ENCODE results near the gene TNS1. TPM values are rescaled to one million over a fixed set of nuclear protein-coding genes. Genes with fewer than 3 reads are reported as not detected.

Gene TNS1
- total RNA-seq, 2 experiments from 2014 or later: 0.15 to 0.61 TPM

- CTCF ChIA-PET: interaction anchor here (0.6 to 1.8 kb wide), 3 partner anchors 10 to 832 kb away, joined by 3 to 6 read pairs (median 4); no protein-coding TSS in a partner anchor
- POLR2A ChIA-PET: no interaction called here
Measured at GRCh38 chr2:217799563-217800432, 203.0 kb downstream of the TNS1 start.

DNA sequence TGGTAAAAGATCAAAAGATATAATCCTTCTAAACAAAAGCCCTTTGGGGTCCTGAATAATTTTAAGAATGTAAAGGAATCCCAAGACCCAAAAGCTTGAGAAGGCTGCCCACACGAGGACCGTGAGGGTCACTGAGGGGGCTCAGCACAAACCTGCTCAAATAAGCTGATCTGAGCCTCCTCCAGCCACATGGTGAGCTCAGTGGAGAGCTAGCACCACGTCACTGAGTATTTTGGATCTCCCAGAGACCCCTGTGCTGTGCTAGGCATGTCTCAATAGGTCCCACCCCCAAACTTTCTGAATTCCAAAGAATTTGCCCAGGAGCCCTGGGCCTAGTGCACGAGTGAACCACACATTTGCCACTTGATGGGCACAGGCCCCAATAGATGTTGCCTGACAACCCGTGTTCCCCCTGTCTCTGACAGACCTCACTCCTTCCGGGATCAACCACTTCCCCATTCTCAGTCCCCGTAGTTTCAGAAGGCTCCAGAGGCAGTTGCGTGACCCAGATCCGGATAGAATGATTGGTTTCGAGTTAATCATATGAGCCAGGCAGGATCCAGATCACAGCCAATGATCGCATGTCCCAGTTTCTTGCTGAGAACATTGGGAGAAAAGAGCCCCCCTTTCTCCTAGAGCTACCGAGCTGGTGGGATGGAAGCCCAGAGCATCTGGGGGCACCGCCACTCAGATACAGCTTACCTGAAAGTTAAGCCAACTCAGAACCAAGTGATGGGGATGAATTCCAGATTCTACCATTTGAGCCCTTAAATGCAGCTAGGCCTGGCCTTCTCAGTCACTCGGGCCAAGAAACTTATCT is 203.8 kb downstream of the TNS1 start:
- ChIA-PET CTCF (interaction anchor here (1.4 to 1.5 kb wide), 2 partner anchors 9 kb away, joined by 3 to 6 read pairs; no protein-coding TSS in a partner anchor), POLR2A (no interaction called here)

- CTCF ChIA-PET: interaction anchor here (1.4 kb wide), 1 partner anchor 9 kb away, joined by 3 read pairs; no protein-coding TSS in a partner anchor
- POLR2A ChIA-PET: no interaction called here
Measured at GRCh38 chr2:217798191-217798590, 204.6 kb downstream of the TNS1 start.

GRCh38 chr2:217797661-217798069 is 205.1 kb downstream of the TNS1 start:
- ChIA-PET CTCF (interaction anchor here (1.1 to 1.4 kb wide), 2 partner anchors 8 to 12 kb away, joined by 3 to 5 read pairs; no protein-coding TSS in a partner anchor), POLR2A (no interaction called here)

GRCh38 chr2:217797165-217797564 is 205.6 kb downstream of the TNS1 start:
- CTCF ChIA-PET: interaction anchor here (1.1 to 1.4 kb wide), 2 partner anchors 8 to 12 kb away, joined by 3 to 5 read pairs; no protein-coding TSS in a partner anchor
- POLR2A ChIA-PET: no interaction called here

DNA sequence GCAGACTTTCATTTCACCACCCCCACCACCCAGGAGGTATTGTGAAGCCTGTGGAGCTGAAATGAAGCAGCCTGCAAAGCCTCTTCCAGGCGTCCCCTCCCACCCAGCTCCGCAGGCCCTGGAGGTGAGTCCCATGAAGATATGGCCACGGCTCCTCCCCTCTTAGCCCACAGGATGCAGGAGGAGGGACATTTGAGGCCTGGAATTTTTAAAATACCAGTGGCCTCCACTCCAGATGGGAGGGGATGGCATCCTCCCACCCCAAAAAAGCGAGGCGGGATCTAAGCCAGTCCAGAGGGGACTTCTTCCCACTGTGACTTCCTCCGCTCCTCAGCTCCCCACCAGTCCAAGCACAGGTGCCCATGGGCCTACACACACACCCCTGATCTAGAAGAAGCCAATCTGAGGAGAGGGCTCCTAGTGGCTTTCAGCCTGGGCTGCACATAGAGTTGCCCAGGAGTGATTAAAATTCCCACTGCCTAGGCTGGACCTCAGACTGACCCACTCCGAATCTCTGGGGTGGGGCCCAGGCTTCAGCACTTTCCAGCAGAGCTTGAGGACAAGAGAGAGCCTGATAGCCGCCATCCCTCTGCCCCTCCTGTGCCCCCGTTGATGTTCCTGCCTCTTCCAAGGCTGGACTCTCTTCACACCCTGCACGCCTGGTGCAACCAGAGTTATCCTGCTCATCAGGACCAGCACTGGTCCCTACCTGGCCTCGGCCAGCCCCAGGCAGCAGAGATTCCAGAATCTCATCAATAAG is 206.9 kb downstream of the TNS1 start:
- POLR2A ChIA-PET: no interaction called here
- CTCF ChIA-PET: no interaction called here

- ChIA-PET CTCF (no interaction called here), POLR2A (no interaction called here)
Measured at GRCh38 chr2:217795067-217795466, 207.7 kb downstream of the TNS1 start.

DNA sequence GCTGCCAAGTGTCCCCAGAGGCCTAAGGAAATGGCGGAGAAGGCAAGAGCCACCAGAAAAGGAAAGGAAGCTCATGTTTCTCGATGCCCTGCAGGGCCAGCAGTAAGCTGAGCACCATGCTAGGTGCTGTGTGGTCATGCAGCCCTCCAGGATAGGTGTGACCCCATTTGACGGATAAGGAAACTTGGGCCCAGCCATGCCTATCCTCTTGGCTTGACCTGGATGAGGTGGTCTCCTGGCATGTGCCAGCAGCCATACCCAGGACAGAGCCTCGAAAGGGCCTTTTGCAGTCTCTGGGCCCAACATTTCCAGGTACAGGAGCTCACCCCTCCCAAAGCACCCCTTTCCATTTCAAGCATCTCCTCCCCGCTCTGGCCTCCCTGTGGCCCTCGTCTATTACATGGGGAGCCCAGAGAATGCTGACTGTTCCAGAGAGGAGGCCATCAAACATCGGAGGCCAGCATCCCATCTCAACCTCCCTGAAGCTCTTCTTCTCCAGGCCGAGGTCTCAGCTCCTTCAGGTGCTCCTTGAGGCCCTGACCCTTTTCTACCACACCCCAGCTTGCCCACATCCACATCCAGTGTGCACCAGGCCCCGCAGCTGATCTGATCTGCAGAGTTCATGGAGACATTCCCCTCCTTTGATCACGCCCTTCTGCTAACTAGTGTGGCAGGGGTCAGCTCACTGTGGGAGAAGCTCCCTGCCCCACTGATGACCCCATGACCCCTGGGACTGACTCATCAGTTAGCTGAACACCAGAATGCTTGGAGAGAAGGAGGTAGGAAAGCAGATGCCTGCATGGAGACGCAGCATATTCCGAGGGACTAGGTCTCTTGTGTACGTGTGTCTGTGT is 208.4 kb downstream of the TNS1 start:
- POLR2A ChIA-PET: no interaction called here
- CTCF ChIA-PET: no interaction called here

GRCh38 chr2:217793566-217794132 is 209.1 kb downstream of the TNS1 start:
- ChIA-PET POLR2A (no interaction called here), CTCF (no interaction called here)

DNA sequence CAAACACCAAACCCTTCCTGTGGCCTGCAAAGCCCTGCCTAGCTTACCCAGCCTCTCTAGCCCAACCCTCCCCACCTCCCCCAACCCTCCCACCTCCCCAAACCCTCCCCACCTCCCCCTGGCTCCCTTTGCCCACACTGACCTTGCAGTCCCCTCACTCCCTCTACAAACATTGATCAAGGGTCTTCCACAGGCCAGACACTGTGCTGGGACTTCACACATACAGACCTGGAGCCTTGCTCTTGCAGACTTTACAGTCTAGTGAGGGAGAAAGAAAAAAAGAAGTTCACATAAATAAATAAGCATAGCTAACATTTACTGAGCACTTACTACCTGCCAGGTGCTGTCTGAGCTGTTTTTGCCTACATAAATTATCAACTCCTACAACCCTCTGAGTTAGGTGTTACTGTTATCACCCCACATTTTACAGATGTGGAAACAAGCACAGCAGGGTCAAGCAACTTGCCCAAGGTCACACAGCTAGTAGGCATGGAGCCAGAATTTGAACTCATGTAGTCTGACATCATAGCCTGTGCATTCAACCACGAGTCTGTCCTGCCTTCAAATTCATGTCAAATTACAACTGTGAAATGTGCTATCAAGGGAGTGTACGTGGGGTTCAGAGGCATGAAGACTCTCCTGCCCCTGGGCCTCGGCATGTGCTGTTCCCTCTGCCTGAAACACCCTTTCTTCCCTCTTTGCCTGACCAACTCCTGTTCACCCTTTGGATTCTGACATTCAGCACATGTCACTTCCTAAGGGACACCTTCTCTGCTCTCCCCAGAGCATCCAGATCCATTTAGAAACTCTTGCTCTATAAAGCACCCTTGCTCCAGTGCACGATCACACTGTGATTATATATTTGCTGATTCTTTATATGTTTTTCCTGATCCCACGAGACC is 209.9 kb downstream of the TNS1 start:
- CTCF ChIA-PET: interaction anchor here (1.4 kb wide), 1 partner anchor 201 kb away, joined by 5 read pairs; no protein-coding TSS in a partner anchor
- POLR2A ChIA-PET: no interaction called here

DNA sequence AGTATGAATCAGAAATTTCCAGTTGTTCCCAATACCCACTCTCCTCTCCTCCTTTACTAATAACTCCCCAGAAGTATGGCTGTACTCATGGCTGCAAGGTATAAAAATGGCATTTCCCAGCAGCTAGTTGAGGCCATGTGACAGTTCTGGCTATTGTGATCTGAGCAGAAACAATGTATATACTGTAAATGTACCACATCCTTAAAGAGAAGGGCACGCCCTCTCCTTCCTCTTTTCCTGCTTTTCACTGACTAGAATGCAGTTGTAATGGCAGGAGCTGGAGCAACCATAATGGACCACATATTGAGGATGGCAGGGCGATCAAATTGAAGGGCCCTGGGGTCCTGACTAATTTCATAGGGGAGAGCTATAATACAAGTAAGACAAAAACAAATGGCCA is 211.2 kb downstream of the TNS1 start:
- POLR2A ChIA-PET: no interaction called here

GRCh38 chr2:217790681-217791392 is 212.0 kb downstream of the TNS1 start:
- CTCF ChIA-PET: interaction anchor here (1.0 to 3.3 kb wide), 5 partner anchors 12 to 131 kb away, joined by 3 to 20 read pairs (median 3); no protein-coding TSS in a partner anchor
- POLR2A ChIA-PET: no interaction called here

More for the DNA sequence above, 211.2 kb downstream of the TNS1 start:
- CTCF ChIA-PET: interaction anchor here (1.0 to 3.3 kb wide), 4 partner anchors 13 to 202 kb away, joined by 3 to 20 read pairs (median 4); no protein-coding TSS in a partner anchor

DNA sequence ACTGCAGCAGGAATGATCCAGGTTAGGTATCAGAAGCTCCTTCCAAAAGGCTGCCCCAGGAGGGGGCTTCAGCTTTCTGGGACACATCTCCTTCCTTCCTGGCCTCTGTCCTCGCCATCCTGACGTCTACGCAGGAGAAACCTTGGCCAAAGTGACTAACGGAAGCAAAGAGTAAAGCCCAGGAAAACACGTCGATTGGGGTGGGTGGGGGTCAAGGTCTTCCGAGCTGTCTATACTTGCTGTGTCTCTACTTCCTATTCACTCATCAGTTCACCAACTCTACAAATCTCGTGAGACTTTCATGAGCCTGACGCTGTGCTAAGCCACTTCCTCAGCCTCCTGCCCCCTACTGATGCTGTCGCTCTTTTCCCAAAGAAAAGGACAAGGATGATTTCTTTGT is 212.6 kb downstream of the TNS1 start:
- CTCF ChIA-PET: interaction anchor here (1.0 to 3.3 kb wide), 8 partner anchors 9 to 396 kb away, joined by 3 to 20 read pairs (median 4); no protein-coding TSS in a partner anchor
- POLR2A ChIA-PET: no interaction called here

GRCh38 chr2:217789736-217790181 is 213.0 kb downstream of the TNS1 start:
- CTCF ChIA-PET: interaction anchor here (0.6 to 3.3 kb wide), 15 partner anchors 8 to 396 kb away, joined by 3 to 20 read pairs (median 5); no protein-coding TSS in a partner anchor
- POLR2A ChIA-PET: interaction anchor here (0.5 kb wide), 1 partner anchor 970 kb away, joined by 3 read pairs; no protein-coding TSS in a partner anchor

- ChIA-PET CTCF (interaction anchor here (0.6 to 3.3 kb wide), 18 partner anchors 9 to 397 kb away, joined by 3 to 20 read pairs (median 4); no protein-coding TSS in a partner anchor), POLR2A (interaction anchor here (0.5 kb wide), 1 partner anchor 971 kb away, joined by 3 read pairs; no protein-coding TSS in a partner anchor)
Measured at GRCh38 chr2:217789003-217789735, 213.6 kb downstream of the TNS1 start.
